ENCODE data around the gene STK32C.

- TF ChIP-seq CTCF (IDR thresholded peaks at IDR 0.05) (no peak), POLR2A (IDR thresholded peaks at IDR 0.05) (no peak)
Observed at GRCh38 chr10:132281915-132282666, 25.7 kb downstream of the STK32C start.
